ENCODE data around the gene ITIH5. TPM values are rescaled to one million over a fixed set of nuclear protein-coding genes. Genes with fewer than 3 reads are reported as not detected.

ITIH5 gene
- total and polyA plus RNA-seq, 2 of the 13 experiments (the other 11 are each of a cell fraction or from before 2014, with no cell fraction given) = 4.7 to 8.9 TPM

DNA sequence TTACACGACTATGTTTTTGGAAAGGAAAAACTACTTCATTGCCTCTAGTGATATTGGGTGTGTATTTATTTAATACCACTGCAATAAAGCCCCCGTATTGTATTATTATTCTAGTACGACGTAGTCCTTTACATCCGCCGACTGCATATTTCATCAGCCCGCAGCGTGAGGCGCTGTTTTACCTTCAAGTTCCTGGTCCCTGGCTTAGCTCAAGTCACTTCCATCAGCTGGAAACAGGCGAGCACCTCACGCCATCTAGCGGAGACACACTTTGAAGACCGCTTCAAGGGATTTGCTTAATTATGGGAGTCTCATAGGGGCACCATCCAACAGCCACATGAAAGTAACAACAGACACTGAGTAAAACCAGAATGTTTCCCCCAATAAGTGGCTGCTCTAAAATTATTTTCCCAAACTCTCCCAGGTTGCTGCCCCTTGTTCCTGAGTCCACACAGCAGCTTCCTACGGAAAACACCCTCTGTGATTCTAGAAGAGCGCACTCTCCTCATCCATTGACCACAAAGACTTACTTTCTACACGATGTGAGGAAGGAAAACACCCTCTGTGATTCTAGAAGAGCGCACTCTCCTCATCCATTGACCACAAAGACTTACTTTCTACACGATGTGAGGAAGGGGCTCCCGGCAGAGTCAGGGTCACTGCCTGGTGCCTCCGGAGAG, 20.6 kb upstream of the ITIH5 start (continued):
- TF ChIP-seq, protein P1, sequence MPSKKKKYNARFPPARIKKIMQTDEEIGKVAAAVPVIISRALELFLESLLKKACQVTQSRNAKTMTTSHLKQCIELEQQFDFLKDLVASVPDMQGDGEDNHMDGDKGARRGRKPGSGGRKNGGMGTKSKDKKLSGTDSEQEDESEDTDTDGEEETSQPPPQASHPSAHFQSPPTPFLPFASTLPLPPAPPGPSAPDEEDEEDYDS (CRISPR knock-in tag; IDR thresholded peaks at IDR 0.05) = peak; percentile 19; the same call in 1 of the 2 replicates
- peak; percentile 99 for TF ChIP-seq SMC3 (IDR thresholded peaks at IDR 0.05; ENCODE audit: low read length)
- 0 out of 4 replicates have a peak, but pooled peaks of 1 of the 2 experiments have one; percentile 6 for TF ChIP-seq EP300 (IDR thresholded peaks at IDR 0.05; ENCODE audit: low read depth in 2 of 2, low read length in 2 of 2)
- TF ChIP-seq EP300 (CRISPR knock-in tag; IDR thresholded peaks at IDR 0.05; ENCODE audit: borderline replicate concordance) = no peak
- no peak for TF ChIP-seq SCMH1 (CRISPR knock-in tag; IDR thresholded peaks at IDR 0.05; ENCODE audit: borderline replicate concordance)
- TF ChIP-seq RNF2 (conservative IDR thresholded peaks at IDR 0.05; ENCODE audit: low read depth) = no peak
- TF ChIP-seq NFYB (CRISPR knock-in tag; IDR thresholded peaks at IDR 0.05) = no peak
- no peak for TF ChIP-seq ZNF333 (CRISPR knock-in tag; IDR thresholded peaks at IDR 0.05; ENCODE audit: borderline replicate concordance)
- TF ChIP-seq TBX2 (CRISPR knock-in tag; IDR thresholded peaks at IDR 0.05; ENCODE audit: borderline replicate concordance) = no peak; the same call in 1 of the 2 replicates
- peak; percentile 53 for TF ChIP-seq TBL1XR1 (IDR thresholded peaks at IDR 0.05; ENCODE audit: borderline replicate concordance, low read length, partially characterized antibody)
- TF ChIP-seq KDM3A (CRISPR knock-in tag; IDR thresholded peaks at IDR 0.05; ENCODE audit: low read depth) = peak; percentile 61; the same call in 1 of the 2 replicates
- 0 out of 2 replicates have a peak, but pooled peaks have one; percentile 3 for TF ChIP-seq MED13 (CRISPR knock-in tag; IDR thresholded peaks at IDR 0.05)
- peak; percentile 31; the same call in 1 of the 2 replicates for TF ChIP-seq ETV5 (CRISPR knock-in tag; IDR thresholded peaks at IDR 0.05; ENCODE audit: borderline replicate concordance)
- no peak for TF ChIP-seq ZNF460 (CRISPR knock-in tag; IDR thresholded peaks at IDR 0.05; ENCODE audit: borderline replicate concordance)
- peak; percentile 51; the same call in 1 of the 2 replicates for TF ChIP-seq ZNF331 (CRISPR knock-in tag; IDR thresholded peaks at IDR 0.05)
- TF ChIP-seq ERF (CRISPR knock-in tag; IDR thresholded peaks at IDR 0.05) = peak; percentile 49
- 0 out of 2 replicates have a peak, but pooled peaks have one; percentile 44 for TF ChIP-seq KLF9 (CRISPR knock-in tag; IDR thresholded peaks at IDR 0.05; ENCODE audit: low read depth)
- TF ChIP-seq SSRP1 (CRISPR knock-in tag; IDR thresholded peaks at IDR 0.05) = no peak
- TF ChIP-seq ZBTB43 (CRISPR knock-in tag; conservative IDR thresholded peaks at IDR 0.05) = no peak
- TF ChIP-seq MED1 (CRISPR knock-in tag; IDR thresholded peaks at IDR 0.05) = no peak; the same call in 1 of the 2 replicates
- TF ChIP-seq, protein P2, sequence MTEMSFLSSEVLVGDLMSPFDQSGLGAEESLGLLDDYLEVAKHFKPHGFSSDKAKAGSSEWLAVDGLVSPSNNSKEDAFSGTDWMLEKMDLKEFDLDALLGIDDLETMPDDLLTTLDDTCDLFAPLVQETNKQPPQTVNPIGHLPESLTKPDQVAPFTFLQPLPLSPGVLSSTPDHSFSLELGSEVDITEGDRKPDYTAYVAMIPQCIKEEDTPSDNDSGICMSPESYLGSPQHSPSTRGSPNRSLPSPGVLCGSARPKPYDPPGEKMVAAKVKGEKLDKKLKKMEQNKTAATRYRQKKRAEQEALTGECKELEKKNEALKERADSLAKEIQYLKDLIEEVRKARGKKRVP (CRISPR knock-in tag; IDR thresholded peaks at IDR 0.05) = peak in 1 of 2 experiments; percentile 92; a peak in 2 of 4 replicates
- no peak for TF ChIP-seq NR2F6 (IDR thresholded peaks at IDR 0.05)
- peak; percentile 37; the same call in 1 of the 2 replicates for TF ChIP-seq NR2F6 (CRISPR knock-in tag; IDR thresholded peaks at IDR 0.05)
